K562 (cell line): ENCODE data around the gene TECPR2. TPM values are rescaled to one million over a fixed set of nuclear protein-coding genes. Genes with fewer than 3 reads are reported as not detected.
A peak's percentile ranks its signal among the peaks of the same experiment; 100 is the strongest.

Experiments used
- C11orf30 ChIP-seq: fragments of 450-650 bp; IDR thresholded peaks from 2 replicates; pipeline ENCODE4 v1.6.1; 2016; ENCODE audit warnings: low read depth, mild to moderate bottlenecking
- CBX3 ChIP-seq, 2 experiments: IDR thresholded peaks; 1 replicate in 1 of 2; 2 replicates in 1 of 2; pipeline ENCODE4 v1.6.1; 2012; ENCODE audit warnings: inconsistent platforms in 2 of 2, low read length in 2 of 2, borderline replicate concordance in 1 of 2, control low read depth in 1 of 2
- CC2D1A ChIP-seq: fragments of 450-650 bp; IDR thresholded peaks from 2 replicates; pipeline ENCODE4 v1.6.1; 2017; ENCODE audit warnings: mild to moderate bottlenecking
- EP400 ChIP-seq: fragments of 450-650 bp; IDR thresholded peaks from 2 replicates; pipeline ENCODE4 v1.6.1; 2017; ENCODE audit warnings: antibody characterized with exemption, mild to moderate bottlenecking, moderate library complexity
- FOXK2 ChIP-seq, 2 experiments: fragments of 450-650 bp; IDR thresholded peaks in 1 of 2; conservative IDR thresholded peaks in 1 of 2; 2 replicates each; pipeline ENCODE4 v1.6.1; 2016; ENCODE audit warnings: low read depth in 2 of 2, mild to moderate bottlenecking in 1 of 2
- FOXP1 ChIP-seq: sonication (generic); formaldehyde crosslinking; IDR thresholded peaks from 2 replicates; pipeline ENCODE4 v1.8.0; 2022; ENCODE audit warnings: mild to moderate bottlenecking, missing genetic modification reagents
- MAZ ChIP-seq, 2 experiments: fragments of 450-650 bp in 1 of 2; sonication (generic) in 1 of 2; formaldehyde crosslinking; IDR thresholded peaks in 1 of 2; conservative IDR thresholded peaks in 1 of 2; 2 replicates each; pipeline versions ENCODE4 v1.4.0 to v1.5.0; 2020; ENCODE audit warnings: mild to moderate bottlenecking in 1 of 2, missing genetic modification reagents in 1 of 2
- MXI1 ChIP-seq: IDR thresholded peaks from 2 replicates; pipeline ENCODE4 v1.6.1; 2011; ENCODE audit warnings: low read depth, mild to moderate bottlenecking, improper control_type of control experiment, low read length
- NCOA6 ChIP-seq: fragments of 450-650 bp; IDR thresholded peaks from 2 replicates; pipeline ENCODE4 v1.6.1; 2017; ENCODE audit warnings: mild to moderate bottlenecking
- NR2C2 ChIP-seq, 2 experiments: fragments of 200-800 bp in 1 of 2; sonication (Bioruptor generic) in 1 of 2; sonication (generic) in 1 of 2; formaldehyde crosslinking in 1 of 2; IDR thresholded peaks; 2 replicates each; pipeline versions ENCODE4 v1.6.1 to v1.8.0; 2016 to 2022; ENCODE audit warnings: mild to moderate bottlenecking in 1 of 2, missing compliant biosample characterization in 1 of 2, missing genetic modification characterization in 1 of 2, missing genetic modification reagents in 1 of 2
- OTX1 ChIP-seq: fragments of 450-650 bp; formaldehyde crosslinking; IDR thresholded peaks from 2 replicates; pipeline ENCODE4 v1.4.0; 2022; ENCODE audit warnings: mild to moderate bottlenecking
- POLR2G ChIP-seq: fragments of 200-400 bp; formaldehyde crosslinking; IDR thresholded peaks from 2 replicates; pipeline ENCODE4 v1.6.1; 2017; ENCODE audit warnings: low read depth, mild to moderate bottlenecking, antibody characterized with exemption, low read length, moderate library complexity
- PTTG1 ChIP-seq: fragments of 450-650 bp; IDR thresholded peaks from 2 replicates; pipeline ENCODE4 v1.6.1; 2016; ENCODE audit warnings: low read depth, mild to moderate bottlenecking, missing genetic modification characterization, missing compliant biosample characterization
- RBFOX2 ChIP-seq: fragments of 200-400 bp; formaldehyde crosslinking; IDR thresholded peaks from 2 replicates; pipeline ENCODE4 v1.6.1; 2017; ENCODE audit warnings: low read depth, mild to moderate bottlenecking, low read length, moderate library complexity
- SP1 ChIP-seq: sonication (generic); formaldehyde crosslinking; IDR thresholded peaks from 2 replicates; pipeline ENCODE4 v1.8.1; 2022; ENCODE audit warnings: mild to moderate bottlenecking, missing genetic modification reagents
- SRF ChIP-seq, 2 experiments: fragments of 250-450, 450-650 bp in 1 of 2; sonication (Bioruptor Pico) in 1 of 2; sonication (generic) in 1 of 2; formaldehyde crosslinking; IDR thresholded peaks; 2 replicates each; pipeline versions ENCODE4 v1.5.0 to v1.5.1; 2020 to 2022; ENCODE audit warnings: mild to moderate bottlenecking in 1 of 2, missing genetic modification reagents in 1 of 2
- TEAD1 ChIP-seq, 2 experiments: fragments of 450-650 bp in 1 of 2; sonication (generic) in 1 of 2; formaldehyde crosslinking; IDR thresholded peaks; 2 replicates each; pipeline versions ENCODE4 v1.4.0 to v1.8.0; 2020 to 2022; ENCODE audit warnings: mild to moderate bottlenecking in 2 of 2, missing genetic modification reagents in 1 of 2
- ZNF24 ChIP-seq: fragments of 450-650 bp; IDR thresholded peaks from 2 replicates; pipeline ENCODE4 v1.6.1; 2016
- ZNF699 ChIP-seq: fragments of 250-450 bp; sonication (Bioruptor Pico); IDR thresholded peaks from 2 replicates; pipeline ENCODE4 v1.8.0; 2021; ENCODE audit warnings: mild to moderate bottlenecking, moderate library complexity; ENCODE audit not compliant: insufficient replicate concordance
- polyA plus RNA-seq, 8 experiments: library from polyadenylated mRNA; depleted of rRNA in 4 of 8; stranded (reverse) in 5 of 8; unstranded in 3 of 8; fragments of >200 nt; fragmentation: Nextera tagmentation in 2 of 8; fragmentation: Illumina TruSeq in 1 of 8; extraction: Ambion mirVana in 2 of 8; extraction: Trizol in 1 of 8; gene quantifications; 2 replicates each; pipeline versions ENCODE4 v1.2.1 to v1.2.3, GENCODE V29; 2011 to 2014; ENCODE audit warnings: inconsistent platforms in 1 of 8, missing spikeins in 1 of 8
- total RNA-seq, 7 experiments: library from RNA; depleted of rRNA in 6 of 7; stranded (reverse); fragments of >200 nt in 6 of 7; fragmentation: Illumina TruSeq in 2 of 7; extraction: Trizol in 2 of 7; gene quantifications; 2 replicates each; pipeline versions ENCODE4 v1.2.1 to v1.2.3, GENCODE V29; 2011 to 2021; ENCODE audit warnings: low replicate concordance in 1 of 7
- TF ChIP-seq, protein P1 (sequence below): fragments of 450-650 bp; IDR thresholded peaks from 2 replicates; pipeline ENCODE4 v1.6.1; 2016; ENCODE audit warnings: low read depth, mild to moderate bottlenecking, moderate library complexity
- TF ChIP-seq, protein P2 (sequence below): fragments of 250-450 bp; sonication (Bioruptor Pico); IDR thresholded peaks from 2 replicates; pipeline ENCODE4 v1.5.1; 2021; ENCODE audit warnings: mild to moderate bottlenecking
- TF ChIP-seq, protein P3 (sequence below): fragments of 450-650 bp; formaldehyde crosslinking; IDR thresholded peaks from 2 replicates; pipeline ENCODE4 v1.4.0; 2020; ENCODE audit warnings: mild to moderate bottlenecking, moderate library complexity

TECPR2 gene
- total and polyA plus RNA-seq, 9 of the 15 experiments (the other 6 are each of a cell fraction or from before 2014, with no cell fraction given) = 0.04 to 3.0 (median 0.83) TPM

DNA sequence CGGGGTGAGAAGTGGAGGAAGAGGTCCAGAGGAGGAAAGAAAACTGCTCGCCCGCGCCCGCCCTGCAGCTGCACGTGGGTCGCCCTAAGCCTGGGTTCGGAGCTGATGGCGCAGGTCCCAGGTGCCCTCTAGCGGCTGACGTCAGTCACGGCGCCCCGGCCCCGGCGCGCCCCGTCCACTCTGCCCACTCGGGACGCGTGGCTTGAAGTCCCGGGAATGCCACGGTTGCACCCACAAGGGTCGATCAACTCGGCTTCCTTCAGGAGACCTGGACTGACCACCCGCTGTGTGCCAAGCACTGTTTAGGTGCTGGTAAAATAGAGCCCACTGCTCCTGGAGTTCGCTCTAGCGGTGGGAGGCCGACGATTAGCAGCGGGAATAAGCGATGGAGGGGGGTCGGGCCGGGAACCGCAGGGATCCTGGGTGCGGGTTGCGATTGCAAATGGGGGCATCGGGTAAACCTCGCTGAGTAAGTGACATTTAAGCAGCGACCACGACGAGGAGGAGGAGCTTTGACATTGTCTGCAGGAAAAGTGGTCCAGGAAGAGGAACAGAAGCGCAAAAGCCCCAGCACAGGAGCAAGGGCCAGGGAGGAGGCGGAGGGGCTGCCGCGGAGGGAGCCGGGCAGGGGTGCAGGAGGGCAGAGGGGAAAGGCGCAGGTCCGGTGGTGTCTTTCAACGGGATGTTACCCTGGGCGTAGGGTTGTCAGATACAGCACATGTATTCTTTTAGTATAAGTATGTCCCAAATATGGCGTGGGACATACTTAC lies 48.3 kb upstream of the TECPR2 start (continued):
- TF ChIP-seq RBFOX2 = peak; percentile 65
- TF ChIP-seq NCOA6 = peak; percentile 54; the same call in 1 of the 2 replicates
- TF ChIP-seq, protein P1, sequence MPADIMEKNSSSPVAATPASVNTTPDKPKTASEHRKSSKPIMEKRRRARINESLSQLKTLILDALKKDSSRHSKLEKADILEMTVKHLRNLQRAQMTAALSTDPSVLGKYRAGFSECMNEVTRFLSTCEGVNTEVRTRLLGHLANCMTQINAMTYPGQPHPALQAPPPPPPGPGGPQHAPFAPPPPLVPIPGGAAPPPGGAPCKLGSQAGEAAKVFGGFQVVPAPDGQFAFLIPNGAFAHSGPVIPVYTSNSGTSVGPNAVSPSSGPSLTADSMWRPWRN = no peak
- peak in 1 of 2 experiments; percentile 70; a peak in 1 of 4 replicates for TF ChIP-seq TEAD1 (CRISPR knock-in tag; IDR thresholded peaks at IDR 0.05)
- 0 out of 2 replicates have a peak, but pooled peaks have one; percentile 46 for TF ChIP-seq SP1 (CRISPR knock-in tag)
- TF ChIP-seq, protein P2, sequence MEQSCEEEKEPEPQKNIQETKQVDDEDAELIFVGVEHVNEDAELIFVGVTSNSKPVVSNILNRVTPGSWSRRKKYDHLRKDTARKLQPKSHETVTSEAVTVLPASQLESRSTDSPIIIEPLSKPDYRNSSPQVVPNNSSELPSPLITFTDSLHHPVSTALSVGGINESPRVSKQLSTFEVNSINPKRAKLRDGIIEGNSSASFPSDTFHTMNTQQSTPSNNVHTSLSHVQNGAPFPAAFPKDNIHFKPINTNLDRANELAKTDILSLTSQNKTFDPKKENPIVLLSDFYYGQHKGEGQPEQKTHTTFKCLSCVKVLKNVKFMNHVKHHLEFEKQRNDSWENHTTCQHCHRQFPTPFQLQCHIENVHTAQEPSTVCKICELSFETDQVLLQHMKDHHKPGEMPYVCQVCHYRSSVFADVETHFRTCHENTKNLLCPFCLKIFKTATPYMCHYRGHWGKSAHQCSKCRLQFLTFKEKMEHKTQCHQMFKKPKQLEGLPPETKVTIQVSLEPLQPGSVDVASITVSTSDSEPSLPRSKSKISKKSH (CRISPR knock-in tag) = no peak
- TF ChIP-seq, protein P3, sequence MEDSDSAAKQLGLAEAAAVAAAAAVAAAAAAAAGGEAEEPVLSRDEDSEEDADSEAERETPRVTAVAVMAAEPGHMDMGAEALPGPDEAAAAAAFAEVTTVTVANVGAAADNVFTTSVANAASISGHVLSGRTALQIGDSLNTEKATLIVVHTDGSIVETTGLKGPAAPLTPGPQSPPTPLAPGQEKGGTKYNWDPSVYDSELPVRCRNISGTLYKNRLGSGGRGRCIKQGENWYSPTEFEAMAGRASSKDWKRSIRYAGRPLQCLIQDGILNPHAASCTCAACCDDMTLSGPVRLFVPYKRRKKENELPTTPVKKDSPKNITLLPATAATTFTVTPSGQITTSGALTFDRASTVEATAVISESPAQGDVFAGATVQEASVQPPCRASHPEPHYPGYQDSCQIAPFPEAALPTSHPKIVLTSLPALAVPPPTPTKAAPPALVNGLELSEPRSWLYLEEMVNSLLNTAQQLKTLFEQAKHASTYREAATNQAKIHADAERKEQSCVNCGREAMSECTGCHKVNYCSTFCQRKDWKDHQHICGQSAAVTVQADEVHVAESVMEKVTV (CRISPR knock-in tag) = peak; percentile 68; the same call in 1 of the 2 replicates
- TF ChIP-seq NR2C2 (CRISPR knock-in tag; IDR thresholded peaks at IDR 0.05) = 0 out of 2 replicates have a peak, but pooled peaks have one; percentile 21
- TF ChIP-seq NR2C2 (tag; IDR thresholded peaks at IDR 0.05) = no peak
- peak; percentile 71 for TF ChIP-seq EP400
- TF ChIP-seq MAZ (CRISPR knock-in tag; conservative IDR thresholded peaks at IDR 0.05 in 1 of 2, IDR thresholded peaks at IDR 0.05 in 1 of 2) = peak; percentile 37 to 87
- no peak for TF ChIP-seq ZNF699 (CRISPR knock-in tag)
- TF ChIP-seq FOXK2 (conservative IDR thresholded peaks at IDR 0.05 in 1 of 2, IDR thresholded peaks at IDR 0.05 in 1 of 2; ENCODE audit: low read depth in 2 of 2) = 0 out of 4 replicates have a peak, but pooled peaks of 1 of the 2 experiments have one; percentile 22
- peak; percentile 32; the same call in 1 of the 2 replicates for TF ChIP-seq C11orf30
- no peak for TF ChIP-seq PTTG1 (tag)
- TF ChIP-seq OTX1 = no peak
- TF ChIP-seq CC2D1A = peak; percentile 45; the same call in 1 of the 2 replicates
- TF ChIP-seq POLR2G = peak; percentile 57
- peak; percentile 58; the same call in 1 of the 2 replicates for TF ChIP-seq FOXP1
- TF ChIP-seq ZNF24 = no peak
- TF ChIP-seq SRF (CRISPR knock-in tag; IDR thresholded peaks at IDR 0.05) = peak in 1 of 2 experiments; percentile 46; a peak in 1 of 4 replicates
- 0 out of 2 replicates have a peak, but pooled peaks have one; percentile 27 for TF ChIP-seq MXI1
- peak in 1 of 2 experiments; percentile 43; a peak in 1 of 3 replicates for TF ChIP-seq CBX3 (IDR thresholded peaks at IDR 0.05; ENCODE audit: borderline replicate concordance in 1 of 2, low read length in 2 of 2)
